Embryonic facial prominence (tissue), 1 donor: ENCODE results near the gene DNM3.
A peak's percentile ranks its signal among the peaks of the same experiment; 100 is the strongest.

Experiments used
- DNase-seq: peaks from one replicate; pipeline ENCODE4 v3.0.0-alpha.2; 2016; ENCODE audit errors: extremely low spot score

The DNM3 gene

DNA sequence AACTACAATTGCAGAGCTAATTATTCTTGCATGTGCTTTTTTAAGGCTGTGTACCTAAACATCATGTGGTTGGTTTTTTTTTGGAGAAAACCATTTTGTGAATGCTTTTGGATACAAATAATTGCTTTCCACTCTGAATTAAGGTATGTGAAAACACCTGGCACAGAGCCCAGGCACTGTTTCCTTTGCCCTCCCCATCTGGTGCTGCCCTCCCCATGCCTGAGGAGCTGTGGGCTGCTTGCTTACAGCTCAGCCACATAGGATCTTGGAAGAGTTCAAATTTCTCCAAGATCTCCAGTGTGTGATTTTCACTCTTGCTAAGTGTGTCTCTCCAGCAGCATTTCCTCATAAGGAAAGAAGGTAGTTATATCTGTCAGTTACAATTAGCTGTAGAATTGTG is 27.8 kb downstream of the DNM3 start:
- no peak for DNase-seq

DNA sequence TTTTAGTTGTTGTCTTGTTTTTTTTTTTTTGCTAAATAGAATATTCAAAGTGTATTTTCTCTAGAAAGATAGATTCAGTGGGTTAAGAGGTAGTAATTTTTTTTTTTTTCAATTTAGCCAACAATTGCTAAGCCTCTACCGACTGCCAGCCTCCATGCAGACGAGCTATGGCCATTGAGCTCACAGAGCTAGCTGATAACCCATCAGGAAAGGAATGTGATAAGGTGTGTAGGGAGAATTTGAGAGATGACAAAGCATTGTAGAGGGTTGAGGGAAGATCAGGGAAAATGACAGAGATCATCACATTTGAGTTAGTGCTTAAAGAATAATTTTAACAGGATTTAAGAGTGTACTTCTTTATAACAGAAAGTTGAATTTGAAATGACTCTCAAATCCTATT is 30.6 kb downstream of the DNM3 start:
- no peak for DNase-seq

DNA sequence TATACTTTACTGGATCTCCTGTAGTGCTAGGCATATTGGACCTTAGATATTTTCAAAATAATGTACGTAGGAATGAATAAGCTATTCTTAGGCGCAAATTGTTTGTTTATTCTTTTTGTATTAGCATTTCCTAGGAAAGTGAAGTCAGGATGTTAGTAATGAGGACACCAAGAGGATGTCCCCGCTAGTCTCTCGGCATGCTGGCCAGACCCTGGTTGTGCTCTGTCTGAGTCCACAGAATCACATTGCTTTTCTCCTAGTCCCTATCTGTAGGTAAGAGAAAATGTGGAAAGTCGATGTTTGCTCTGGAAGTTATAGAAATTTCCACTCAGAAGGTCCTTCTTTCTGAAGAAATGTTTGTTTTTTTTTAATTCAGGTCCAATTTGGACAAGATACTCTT is 31.1 kb downstream of the DNM3 start:
- no peak for DNase-seq

DNA sequence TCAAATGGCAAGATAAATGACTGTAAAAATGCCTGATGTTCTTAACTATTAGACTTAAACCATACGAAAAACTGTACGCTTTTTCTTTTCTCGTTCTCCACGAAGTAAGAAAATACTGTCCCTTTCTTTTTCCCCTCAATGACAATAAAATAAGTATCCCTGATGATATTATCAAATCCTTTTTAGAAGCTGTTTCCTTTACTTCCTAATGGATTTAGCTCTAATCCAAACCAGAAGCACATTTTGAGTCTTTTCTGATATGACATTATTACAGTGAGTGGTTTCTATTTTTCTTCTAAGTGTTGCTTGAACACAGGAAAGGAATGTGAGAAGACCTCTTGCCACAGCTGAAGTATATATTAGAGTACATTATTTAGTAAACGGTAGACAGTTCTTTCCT is 32.4 kb downstream of the DNM3 start:
- no peak for DNase-seq

DNA sequence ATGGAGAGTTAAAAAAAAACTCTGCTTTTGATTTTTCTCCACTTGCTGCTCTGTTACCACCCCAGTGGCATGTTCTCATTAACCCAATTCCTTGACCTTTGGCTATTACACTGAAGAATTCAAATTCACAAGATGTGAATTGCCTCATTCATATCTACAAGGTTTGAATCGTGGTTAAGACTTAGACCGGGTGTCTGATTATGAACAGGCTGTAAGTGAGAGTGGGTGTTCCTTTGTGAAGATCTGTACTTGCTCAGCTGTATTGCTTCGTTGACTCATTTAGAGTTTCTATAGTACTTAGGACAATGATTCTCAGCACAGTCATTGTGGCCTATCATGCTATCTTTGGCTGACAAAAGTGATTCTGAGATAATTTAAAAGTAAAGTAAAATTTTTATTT is 36.4 kb downstream of the DNM3 start:
- DNase-seq: no peak

DNA sequence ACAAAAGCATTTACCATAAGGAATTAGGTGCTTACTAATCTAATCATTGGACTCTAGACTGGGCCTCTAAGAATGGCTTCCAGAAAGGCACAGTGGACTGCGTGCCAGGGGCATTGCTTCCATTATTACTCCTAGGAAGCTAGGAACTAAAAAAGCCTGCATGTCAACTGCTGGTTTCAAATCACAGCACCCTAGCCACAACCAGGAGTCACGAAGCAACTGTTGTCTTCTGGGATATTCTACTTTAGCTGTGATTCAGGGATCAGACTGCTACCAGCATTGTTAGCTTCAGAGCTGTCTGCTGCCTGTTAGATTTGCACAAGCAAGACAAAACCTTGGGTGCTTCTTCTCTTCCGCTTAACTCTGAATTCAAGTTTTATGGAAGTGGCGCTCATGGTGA is 38.3 kb downstream of the DNM3 start:
- DNase-seq: no peak

DNA sequence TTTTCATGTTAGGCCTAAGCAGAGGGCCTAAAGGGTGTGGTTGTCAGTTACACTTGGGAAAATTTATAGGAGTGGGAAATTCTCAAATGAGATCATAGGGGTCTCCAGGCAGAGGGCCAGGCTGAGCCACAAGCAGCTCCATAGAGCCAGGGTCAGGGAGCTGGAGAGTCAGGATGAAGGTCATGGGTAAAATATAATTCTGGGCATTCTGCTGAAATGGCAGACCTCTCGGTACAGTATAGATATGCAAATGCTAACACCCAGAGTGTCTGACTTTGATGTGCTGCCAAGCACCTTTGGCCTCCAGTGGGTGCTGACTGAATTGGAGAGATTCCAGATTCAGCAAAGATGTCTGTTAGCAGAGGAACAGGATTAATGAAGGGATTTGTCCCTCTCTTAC is 40.1 kb downstream of the DNM3 start:
- DNase-seq: no peak

DNA sequence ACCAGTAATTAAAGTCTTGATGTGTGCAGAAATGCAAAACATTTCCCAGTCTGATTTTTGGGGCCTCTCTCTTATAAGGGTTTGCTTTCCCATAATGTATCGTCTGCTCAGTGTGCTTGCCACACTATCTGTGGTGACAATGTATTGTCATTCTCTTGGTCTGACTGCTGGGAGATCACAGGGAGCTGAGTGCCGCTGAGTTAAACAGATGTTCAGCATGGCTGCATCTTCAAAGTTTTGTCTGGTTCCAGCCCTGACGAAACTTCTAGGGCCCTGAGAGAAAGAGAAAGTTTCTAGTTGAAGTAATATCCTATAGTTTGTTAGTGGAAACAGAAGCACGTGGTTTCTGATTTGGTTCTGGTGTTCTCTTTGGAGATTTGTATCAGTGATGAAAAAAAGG is 42.6 kb downstream of the DNM3 start:
- no peak for DNase-seq

DNA sequence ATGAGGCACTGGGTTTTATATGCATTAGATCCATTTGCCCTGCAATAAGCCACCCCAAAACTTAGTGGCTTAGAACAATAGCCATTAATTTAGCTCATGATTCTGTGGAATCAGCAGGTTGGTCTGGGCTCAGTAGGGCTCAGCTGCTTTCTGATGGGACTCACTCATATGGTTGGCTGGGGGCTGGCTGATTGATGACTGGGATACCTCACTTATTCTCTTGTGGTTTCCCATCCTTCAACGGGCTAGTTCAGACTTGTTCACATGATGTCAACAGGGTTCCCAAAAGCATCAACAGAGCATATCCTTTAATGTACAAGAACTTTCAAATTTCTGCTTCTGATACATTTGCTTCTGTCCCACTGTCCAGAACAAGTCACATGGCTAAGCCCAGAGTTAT is 43.2 kb downstream of the DNM3 start:
- DNase-seq: no peak

DNA sequence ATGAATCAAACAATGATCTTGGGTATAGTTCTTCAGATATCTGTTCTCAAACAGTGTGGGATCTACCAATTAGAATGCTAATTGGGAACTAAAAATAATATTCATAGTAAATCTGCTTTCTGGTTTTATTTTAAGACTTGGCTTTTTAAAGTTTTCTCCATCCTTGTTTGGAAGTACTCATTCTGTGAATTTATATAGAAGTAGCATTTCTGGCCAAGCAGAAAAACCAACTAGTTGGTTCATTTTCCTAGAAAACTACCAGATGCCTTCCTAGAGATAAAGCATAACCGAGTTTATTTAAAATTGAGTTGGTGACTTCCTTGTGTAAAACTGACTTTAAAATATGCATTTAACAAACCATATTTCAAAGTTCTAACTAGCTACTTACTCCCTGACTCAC is 48.8 kb downstream of the DNM3 start:
- DNase-seq: no peak

DNA sequence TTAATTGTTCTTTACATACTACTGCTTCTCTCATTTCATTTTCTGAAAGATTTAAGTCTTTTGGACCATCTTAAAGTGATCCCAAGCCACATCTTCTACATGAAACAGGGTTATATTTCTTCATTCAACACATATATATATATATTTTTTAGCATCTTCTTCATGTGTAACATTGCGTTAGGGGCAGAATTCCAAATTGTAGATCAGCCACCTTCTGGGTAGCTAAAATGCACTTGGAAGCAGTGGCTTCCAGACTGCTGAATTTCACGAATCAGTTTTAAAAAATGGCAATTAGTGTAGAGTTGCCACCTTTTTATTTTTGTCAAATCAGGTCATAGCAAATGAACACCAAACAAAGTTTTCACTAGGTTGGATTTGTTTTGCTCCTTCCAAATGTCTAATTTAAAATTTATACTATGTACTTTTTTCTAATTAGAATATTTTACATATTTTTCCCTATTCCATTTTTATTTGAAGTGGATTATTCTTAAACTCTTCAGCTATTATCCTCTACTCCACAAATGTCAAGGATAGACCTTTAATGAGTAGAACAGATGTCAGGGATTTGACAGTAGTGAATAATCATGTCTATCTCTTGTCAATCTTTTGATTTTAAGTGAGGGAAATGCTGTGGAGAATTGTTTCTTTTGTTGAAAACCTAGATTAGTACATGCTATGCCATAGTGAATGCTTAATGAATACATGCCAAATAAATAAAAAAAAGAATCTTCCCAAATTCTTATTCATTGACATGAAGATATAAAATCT is 55.8 kb downstream of the DNM3 start:
- no peak for DNase-seq

DNA sequence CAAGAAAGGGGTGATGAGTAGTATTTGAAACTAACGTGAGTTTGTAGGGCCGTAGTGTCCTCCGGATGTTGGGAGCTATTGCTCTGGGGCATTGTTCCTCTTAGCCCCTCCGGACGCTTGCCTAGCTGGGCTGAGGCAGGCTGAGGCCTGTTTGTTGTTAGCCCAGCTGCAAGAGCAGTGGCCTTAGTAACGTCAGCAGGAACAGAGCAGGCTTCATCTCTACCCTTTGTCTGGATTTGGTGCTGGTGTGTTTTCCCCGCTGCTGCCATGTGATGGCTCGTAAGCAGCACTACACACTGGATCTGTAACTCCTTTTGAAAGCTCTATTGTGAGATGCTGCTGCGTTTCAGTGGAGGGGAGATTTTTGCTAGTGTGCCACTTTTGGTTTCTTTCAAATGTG is 57.6 kb downstream of the DNM3 start:
- DNase-seq: peak; percentile 17

DNA sequence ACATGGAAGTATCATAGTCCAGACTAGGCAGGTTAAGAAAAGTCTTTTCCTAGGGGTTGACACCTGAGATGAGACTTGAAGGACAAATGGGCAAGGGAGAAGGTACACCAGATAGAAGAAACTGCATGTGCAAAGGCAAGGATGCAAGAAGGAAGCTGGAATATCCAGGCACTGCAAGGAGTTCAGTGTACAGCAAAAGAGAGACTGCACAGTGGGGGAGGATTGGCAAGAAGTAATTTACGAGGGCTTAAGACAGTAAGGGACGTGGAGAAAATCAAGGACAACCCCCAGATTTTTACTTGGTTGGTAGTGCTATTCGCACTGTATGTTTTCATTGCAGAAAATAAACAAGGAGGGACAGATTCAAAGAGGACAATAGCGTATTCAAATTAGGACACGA is 58.5 kb downstream of the DNM3 start:
- DNase-seq: no peak

DNA sequence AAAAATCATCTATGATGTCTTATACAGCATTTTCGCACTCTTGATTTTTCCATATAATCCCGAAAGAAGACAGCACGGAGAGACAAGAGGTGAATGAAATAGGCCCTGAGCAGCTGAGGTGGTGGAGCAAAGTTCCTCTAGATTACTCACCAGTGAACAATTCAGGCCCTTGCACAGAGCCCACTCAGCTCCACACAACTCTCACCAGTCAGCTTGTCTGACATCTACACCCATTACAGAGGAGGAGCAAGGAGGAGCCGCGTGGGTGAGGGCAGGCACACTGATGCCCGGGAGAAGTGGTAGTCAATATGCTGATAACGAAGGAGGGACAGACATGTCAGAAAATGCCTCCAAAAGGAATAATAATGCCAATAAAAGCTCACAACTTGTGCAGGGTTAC is 59.9 kb downstream of the DNM3 start:
- no peak for DNase-seq

DNA sequence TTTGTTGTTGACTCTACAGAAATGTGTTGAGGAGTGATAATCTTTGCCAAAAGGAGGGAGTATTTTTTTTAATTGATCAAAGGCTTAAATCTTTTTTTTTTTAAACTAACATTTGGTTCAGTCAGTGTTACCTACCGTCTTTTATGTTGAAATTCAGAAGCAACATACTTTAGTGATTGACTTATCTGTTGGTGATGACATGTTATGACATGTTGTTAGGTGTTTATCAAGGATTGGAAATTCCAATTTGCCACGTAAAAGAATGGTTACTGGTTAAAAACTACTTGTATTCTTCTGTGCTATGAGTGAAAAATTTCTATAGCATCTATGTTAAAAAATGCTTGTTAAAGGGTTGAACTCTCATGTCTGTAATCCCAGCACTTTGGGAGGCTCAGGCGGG is 61.2 kb downstream of the DNM3 start:
- DNase-seq: no peak

DNA sequence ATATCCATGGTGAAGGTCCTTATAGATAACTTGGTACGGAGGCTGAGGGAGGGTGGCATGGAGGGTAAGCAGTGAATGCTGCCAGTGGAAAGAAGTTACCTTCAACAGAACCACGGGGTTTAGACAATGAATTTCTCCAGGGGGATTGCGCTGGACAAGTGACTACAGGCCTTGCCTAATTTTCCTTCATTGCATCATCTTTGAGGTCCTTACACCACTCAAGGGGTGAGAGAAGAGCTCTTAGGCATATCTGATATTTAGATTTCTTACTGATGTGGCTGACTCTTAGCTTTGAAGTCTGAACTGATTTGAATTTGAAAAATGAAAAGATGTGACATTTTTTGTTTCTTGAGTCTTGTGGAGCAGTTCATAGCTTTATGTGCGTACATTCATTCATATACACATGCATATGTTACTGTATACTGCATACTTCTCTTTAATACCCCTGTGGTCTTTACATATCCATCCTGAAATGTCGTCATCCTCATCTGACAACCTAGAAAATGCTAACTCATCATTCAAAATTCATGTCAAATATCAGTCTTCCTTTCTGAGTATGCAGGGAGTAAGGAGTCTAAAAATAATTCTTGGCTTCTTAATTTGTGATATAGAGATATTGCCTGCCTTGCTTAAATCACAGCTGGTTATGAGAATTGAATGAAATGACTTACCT is 63.6 kb downstream of the DNM3 start:
- no peak for DNase-seq

DNA sequence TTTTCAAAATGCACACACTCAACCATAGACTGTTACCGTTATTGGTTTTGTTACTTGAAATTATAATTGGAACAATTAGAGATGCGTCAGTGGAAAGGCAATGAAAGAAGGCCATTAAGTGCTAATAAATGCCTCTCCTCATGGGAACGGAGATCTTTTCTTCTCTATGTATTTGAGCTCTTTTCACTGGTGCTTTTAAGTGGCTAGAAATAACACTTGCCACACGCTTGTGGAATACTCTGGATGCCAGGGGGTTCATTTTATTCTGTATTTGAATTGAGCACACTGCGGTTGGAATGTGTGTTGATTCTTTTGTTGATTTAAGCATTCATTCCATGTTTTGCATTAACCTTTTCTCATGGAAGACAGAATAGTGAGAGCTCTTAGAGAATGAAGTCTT is 68.4 kb downstream of the DNM3 start:
- no peak for DNase-seq

DNA sequence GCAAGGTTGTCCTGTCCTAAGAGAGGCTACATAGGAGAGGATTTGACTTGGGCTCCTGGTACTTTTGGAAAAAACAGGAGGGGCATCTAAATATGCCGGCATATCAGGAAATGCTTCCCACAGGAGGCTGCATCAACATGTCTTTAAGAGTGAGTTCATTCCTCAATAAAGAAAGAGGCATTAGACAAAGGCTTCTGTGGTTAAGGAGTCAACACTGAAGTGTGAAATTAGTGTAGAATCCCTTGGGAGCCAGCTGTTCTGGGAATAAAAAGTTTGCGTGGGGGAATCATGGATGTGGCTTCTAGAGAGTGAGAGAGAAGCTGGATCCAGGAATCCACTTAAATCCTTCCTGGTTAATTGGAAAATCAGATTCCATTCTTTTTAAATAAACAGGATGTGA is 69.5 kb downstream of the DNM3 start:
- no peak for DNase-seq

DNA sequence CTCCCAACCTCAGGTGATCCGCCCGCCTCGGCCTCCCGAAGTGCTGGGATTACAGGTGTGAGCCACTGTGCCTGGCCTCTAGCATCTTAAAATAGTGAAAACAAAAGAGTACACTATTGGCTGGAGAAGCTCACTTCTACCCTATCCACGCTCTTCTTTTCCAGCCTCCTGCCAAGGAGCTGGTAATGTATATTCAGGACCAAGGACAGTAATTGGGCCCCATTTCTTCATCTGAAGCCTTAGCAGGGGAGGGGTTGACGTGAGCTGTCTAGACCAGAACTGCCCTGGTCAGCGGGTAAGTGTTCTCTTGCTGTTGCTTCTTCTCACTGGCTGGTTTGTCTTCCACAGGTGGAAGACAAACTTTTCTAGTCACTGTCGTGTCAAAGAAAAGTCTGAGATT is 70.2 kb downstream of the DNM3 start:
- DNase-seq: no peak

DNA sequence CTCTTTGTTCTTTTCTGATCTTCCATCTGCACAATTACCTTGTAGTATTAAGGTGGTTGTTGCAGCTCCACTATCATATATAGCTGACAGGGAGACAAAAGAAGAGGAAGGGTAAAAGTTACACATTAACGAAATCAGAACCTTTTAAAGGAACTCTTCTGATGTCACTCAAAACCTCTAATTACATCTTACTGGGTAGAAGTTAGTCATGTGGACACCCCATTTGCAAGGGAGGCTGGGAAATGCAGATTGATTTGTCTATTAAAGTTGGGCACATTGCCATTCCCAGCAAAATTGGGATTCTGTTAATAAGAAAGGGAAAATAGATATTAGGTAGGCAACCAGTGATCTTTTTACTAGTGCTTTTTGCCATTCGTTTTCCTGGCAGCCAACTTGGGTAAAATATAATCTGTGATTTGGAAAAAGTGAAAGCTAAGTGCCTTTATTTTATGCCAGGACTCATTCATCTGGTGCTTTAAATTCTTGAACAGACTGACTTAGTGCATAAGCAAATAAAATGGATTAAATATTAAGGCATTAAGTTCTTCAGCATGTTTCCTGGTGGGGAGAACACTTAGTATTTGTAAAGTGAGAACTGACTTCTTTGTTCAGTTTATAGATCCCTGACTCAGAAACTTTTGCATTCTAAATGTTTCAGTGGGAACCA is 71.3 kb downstream of the DNM3 start:
- no peak for DNase-seq

DNA sequence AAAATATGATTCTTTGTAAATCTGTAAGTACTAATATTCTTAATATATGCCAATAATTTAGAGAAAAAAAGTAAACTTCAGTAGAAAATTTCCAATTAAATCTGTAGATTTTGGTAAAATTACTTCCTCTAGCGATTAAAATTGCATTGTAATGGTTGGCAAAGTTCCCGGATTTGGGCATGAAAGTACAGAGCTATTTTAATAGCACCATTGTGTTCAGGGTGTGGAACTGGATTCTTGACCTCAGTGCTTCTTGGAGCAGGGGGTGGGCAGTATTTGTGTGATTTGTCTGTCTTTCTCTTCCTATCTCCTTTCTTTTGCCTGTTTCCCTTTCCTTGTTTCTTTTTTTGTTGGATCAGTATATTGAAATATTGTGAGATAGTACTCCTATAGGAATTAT is 72.1 kb downstream of the DNM3 start:
- no peak for DNase-seq

DNA sequence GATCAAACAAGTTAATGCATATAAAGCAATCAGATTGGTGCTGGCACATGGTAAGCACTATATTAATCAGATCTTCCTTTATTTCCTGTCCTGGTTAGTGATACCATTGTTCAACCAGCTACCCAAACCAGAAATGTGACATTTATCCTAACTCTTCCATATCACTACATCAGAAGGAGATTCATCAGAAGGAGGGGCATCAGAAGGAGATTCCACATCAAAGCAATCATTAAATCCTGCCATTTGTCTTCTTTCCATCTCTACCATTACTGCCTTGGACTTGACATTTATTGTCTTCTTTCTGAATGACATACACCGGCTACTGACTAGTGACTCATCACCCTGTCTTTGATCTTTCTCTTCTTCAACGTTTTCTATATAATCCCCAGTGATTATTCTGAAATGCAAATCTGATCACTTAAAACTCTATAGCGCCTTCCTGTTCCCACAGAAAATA is 75.0 kb downstream of the DNM3 start:
- DNase-seq: no peak

DNA sequence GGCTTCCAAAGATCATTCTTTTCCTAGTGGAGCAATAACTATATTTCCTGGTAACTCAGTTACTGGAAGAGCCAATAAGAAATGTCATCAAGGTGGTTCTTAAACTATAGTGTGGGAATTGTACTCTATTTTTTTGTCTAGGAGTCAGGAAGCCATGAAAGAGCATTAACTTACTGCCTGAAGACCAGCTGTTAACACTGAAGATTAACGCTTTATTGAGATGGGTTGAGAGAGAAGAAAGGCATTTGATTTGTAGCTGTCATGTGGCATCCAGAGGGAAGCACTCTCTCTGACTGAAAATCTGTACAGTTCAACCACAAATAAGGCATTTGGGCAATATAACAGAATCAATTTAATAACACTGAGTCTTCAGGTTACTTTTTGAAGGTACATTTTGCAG is 76.0 kb downstream of the DNM3 start:
- no peak for DNase-seq
